ENCODE results near the gene KNOP1. TPM values are rescaled to one million over a fixed set of nuclear protein-coding genes. Genes with fewer than 3 reads are reported as not detected.

KNOP1 gene
- total RNA-seq, 2 donors from 2014 or later = 83.9 to 95.9 TPM

- no peaks in the 10 kb centered on the region for H3K27me3 Mint-ChIP-seq (ENCODE audit: insufficient read depth)
- DNase-seq = no peak
- H3K27me3 ChIP-seq (ENCODE audit: control insufficient read depth, insufficient read depth, low read length, poor library complexity, severe bottlenecking) = no peaks in the 10 kb centered on the region
- H3K36me3 Mint-ChIP-seq (ENCODE audit: low read depth) = peaks cover 32% of the 10 kb centered on the region
- no peak overlapping the region for H3K9ac ChIP-seq (ENCODE audit: extremely low read depth, low read length, poor library complexity, severe bottlenecking)
- no peaks in the 10 kb centered on the region for H3K9me3 ChIP-seq (ENCODE audit: control insufficient read depth, low read length)
- no peak overlapping the region for H3K27ac ChIP-seq (ENCODE audit: low read depth, low read length)
- TF ChIP-seq, protein P1, sequence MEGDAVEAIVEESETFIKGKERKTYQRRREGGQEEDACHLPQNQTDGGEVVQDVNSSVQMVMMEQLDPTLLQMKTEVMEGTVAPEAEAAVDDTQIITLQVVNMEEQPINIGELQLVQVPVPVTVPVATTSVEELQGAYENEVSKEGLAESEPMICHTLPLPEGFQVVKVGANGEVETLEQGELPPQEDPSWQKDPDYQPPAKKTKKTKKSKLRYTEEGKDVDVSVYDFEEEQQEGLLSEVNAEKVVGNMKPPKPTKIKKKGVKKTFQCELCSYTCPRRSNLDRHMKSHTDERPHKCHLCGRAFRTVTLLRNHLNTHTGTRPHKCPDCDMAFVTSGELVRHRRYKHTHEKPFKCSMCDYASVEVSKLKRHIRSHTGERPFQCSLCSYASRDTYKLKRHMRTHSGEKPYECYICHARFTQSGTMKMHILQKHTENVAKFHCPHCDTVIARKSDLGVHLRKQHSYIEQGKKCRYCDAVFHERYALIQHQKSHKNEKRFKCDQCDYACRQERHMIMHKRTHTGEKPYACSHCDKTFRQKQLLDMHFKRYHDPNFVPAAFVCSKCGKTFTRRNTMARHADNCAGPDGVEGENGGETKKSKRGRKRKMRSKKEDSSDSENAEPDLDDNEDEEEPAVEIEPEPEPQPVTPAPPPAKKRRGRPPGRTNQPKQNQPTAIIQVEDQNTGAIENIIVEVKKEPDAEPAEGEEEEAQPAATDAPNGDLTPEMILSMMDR (conservative IDR thresholded peaks at IDR 0.05) = no peak
- no peaks in the 10 kb centered on the region for H3K9me3 Mint-ChIP-seq
- peak overlapping the region; percentile 99 for H3K4me3 ChIP-seq (ENCODE audit: low read length)
- H3K4me1 Mint-ChIP-seq = peaks cover 38% of the 10 kb centered on the region
- H3K36me3 ChIP-seq (ENCODE audit: control insufficient read depth, insufficient read depth, low read length) = peaks cover 44% of the 10 kb centered on the region
- 100% methylated on average over 1 of the region's 1 CpG; no CpG with 5 or more reads in 1 of the 2 experiments for WGBS, 2 experiments (ENCODE audit: insufficient coverage in 1 of 2, insufficient read length in 1 of 2)
- H3K4me3 Mint-ChIP-seq = peak overlapping the region; percentile 96
- peaks cover 4% of the 10 kb centered on the region for H3K4me1 ChIP-seq (ENCODE audit: control insufficient read depth, insufficient read depth, low read length)
- H3K27ac Mint-ChIP-seq = peak overlapping the region; percentile 41
Measured at GRCh38 chr16:19716183-19716582, 1.8 kb downstream of the KNOP1 start.

GRCh38 chr16:19715566-19715965, 2.5 kb downstream of the KNOP1 start:
- H3K4me1 ChIP-seq (ENCODE audit: control insufficient read depth, insufficient read depth, low read length) = peaks cover 8% of the 10 kb centered on the region
- Mint-ChIP-seq H3K36me3 (ENCODE audit: low read depth) (peaks cover 32% of the 10 kb centered on the region), H3K27me3 (ENCODE audit: insufficient read depth) (no peaks in the 10 kb centered on the region), H3K27ac (no peak overlapping the region), H3K4me3 (no peak overlapping the region), H3K9me3 (no peaks in the 10 kb centered on the region), H3K4me1 (peaks cover 36% of the 10 kb centered on the region)
- 85 to 97% methylated on average over 2 to 5 of the region's 5 CpGs for whole genome bisulfite sequencing, 2 experiments (ENCODE audit: insufficient coverage in 1 of 2, insufficient read length in 1 of 2)
- no peaks in the 10 kb centered on the region for H3K9me3 ChIP-seq (ENCODE audit: control insufficient read depth, low read length)
- peaks cover 49% of the 10 kb centered on the region for H3K36me3 ChIP-seq (ENCODE audit: control insufficient read depth, insufficient read depth, low read length)
- H3K4me3 ChIP-seq (ENCODE audit: low read length) = no peak overlapping the region
- TF ChIP-seq, protein P1 (conservative IDR thresholded peaks at IDR 0.05) = no peak
- no peak for DNase-seq
- H3K9ac ChIP-seq (ENCODE audit: extremely low read depth, low read length, poor library complexity, severe bottlenecking) = no peak overlapping the region
- no peaks in the 10 kb centered on the region for H3K27me3 ChIP-seq (ENCODE audit: control insufficient read depth, insufficient read depth, low read length, poor library complexity, severe bottlenecking)
- no peak overlapping the region for H3K27ac ChIP-seq (ENCODE audit: low read depth, low read length)

GRCh38 chr16:19713697-19714096, 4.3 kb downstream of the KNOP1 start:
- H3K4me3 Mint-ChIP-seq = no peak overlapping the region
- no peaks in the 10 kb centered on the region for H3K9me3 ChIP-seq (ENCODE audit: control insufficient read depth, low read length)
- H3K27ac Mint-ChIP-seq = no peak overlapping the region
- no peak overlapping the region for H3K4me3 ChIP-seq (ENCODE audit: low read length)
- H3K27ac ChIP-seq (ENCODE audit: low read depth, low read length) = no peak overlapping the region
- WGBS, 2 experiments (ENCODE audit: insufficient coverage in 1 of 2, insufficient read length in 1 of 2) = 93 to 97% methylated on average over 4 to 6 of the region's 6 CpGs
- no peaks in the 10 kb centered on the region for H3K27me3 ChIP-seq (ENCODE audit: control insufficient read depth, insufficient read depth, low read length, poor library complexity, severe bottlenecking)
- DNase-seq = no peak
- H3K9ac ChIP-seq (ENCODE audit: extremely low read depth, low read length, poor library complexity, severe bottlenecking) = no peak overlapping the region
- H3K4me1 Mint-ChIP-seq = peaks cover 38% of the 10 kb centered on the region
- TF ChIP-seq, protein P1 (conservative IDR thresholded peaks at IDR 0.05) = no peak
- H3K27me3 Mint-ChIP-seq (ENCODE audit: insufficient read depth) = no peaks in the 10 kb centered on the region
- peaks cover 63% of the 10 kb centered on the region for H3K36me3 ChIP-seq (ENCODE audit: control insufficient read depth, insufficient read depth, low read length)
- H3K36me3 Mint-ChIP-seq (ENCODE audit: low read depth) = peaks cover 50% of the 10 kb centered on the region
- no peaks in the 10 kb centered on the region for H3K9me3 Mint-ChIP-seq
- H3K4me1 ChIP-seq (ENCODE audit: control insufficient read depth, insufficient read depth, low read length) = peaks cover 11% of the 10 kb centered on the region

All from endodermal cell (in vitro differentiated cells).